ENCODE results near the gene ABCA7. TPM values are rescaled to one million over a fixed set of nuclear protein-coding genes. Genes with fewer than 3 reads are reported as not detected.

ABCA7 gene
- total RNA-seq, 3 donors from 2014 or later (not counting 1 experiment from before 2014, with no cell fraction given): 73.3 to 149 (median 121) TPM

GRCh38 chr19:1102407-1103131 is 62.7 kb downstream of the ABCA7 start:
- peaks cover 9% of the 10 kb centered on the region for H3K36me3 ChIP-seq (ENCODE audit: control insufficient read depth, insufficient read depth, low read length)
- peak overlapping the region; percentile 88 to 89 for H3K27ac Mint-ChIP-seq
- WGBS (ENCODE audit: insufficient coverage): 62% methylated on average over 15 of the region's 17 CpGs
- H3K4me1 Mint-ChIP-seq: peaks cover 9 to 37% of the 10 kb centered on the region in 2 donors
- H3K4me3 ChIP-seq (ENCODE audit: low read length): no peak overlapping the region
- H3K9me3 ChIP-seq (ENCODE audit: control insufficient read depth, insufficient read depth, low read length): no peaks in the 10 kb centered on the region
- DNase-seq: peak in 1 of 2 donors; percentile 53
- TF ChIP-seq, protein P1, sequence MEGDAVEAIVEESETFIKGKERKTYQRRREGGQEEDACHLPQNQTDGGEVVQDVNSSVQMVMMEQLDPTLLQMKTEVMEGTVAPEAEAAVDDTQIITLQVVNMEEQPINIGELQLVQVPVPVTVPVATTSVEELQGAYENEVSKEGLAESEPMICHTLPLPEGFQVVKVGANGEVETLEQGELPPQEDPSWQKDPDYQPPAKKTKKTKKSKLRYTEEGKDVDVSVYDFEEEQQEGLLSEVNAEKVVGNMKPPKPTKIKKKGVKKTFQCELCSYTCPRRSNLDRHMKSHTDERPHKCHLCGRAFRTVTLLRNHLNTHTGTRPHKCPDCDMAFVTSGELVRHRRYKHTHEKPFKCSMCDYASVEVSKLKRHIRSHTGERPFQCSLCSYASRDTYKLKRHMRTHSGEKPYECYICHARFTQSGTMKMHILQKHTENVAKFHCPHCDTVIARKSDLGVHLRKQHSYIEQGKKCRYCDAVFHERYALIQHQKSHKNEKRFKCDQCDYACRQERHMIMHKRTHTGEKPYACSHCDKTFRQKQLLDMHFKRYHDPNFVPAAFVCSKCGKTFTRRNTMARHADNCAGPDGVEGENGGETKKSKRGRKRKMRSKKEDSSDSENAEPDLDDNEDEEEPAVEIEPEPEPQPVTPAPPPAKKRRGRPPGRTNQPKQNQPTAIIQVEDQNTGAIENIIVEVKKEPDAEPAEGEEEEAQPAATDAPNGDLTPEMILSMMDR (IDR thresholded peaks at IDR 0.05): no peak
- no peaks in the 10 kb centered on the region for H3K27me3 ChIP-seq (ENCODE audit: control insufficient read depth, insufficient read depth, low read length)
- peak in 1 of 3 donors; percentile 1 for ATAC-seq
- no peaks in the 10 kb centered on the region for H3K9me3 Mint-ChIP-seq
- no peaks in the 10 kb centered on the region for H3K27me3 Mint-ChIP-seq (ENCODE audit: low read depth in 2 of 2)
- no peaks in the 10 kb centered on the region for H3K36me3 Mint-ChIP-seq
- peak overlapping the region; percentile 57 for H3K27ac ChIP-seq (ENCODE audit: low read length)
- peak overlapping the region; percentile 31 for H3K4me3 Mint-ChIP-seq
- peaks cover 60% of the 10 kb centered on the region for H3K4me1 ChIP-seq (ENCODE audit: control insufficient read depth, insufficient read depth, low read length)
- intact Hi-C loops (cut with micrococcal nuclease): loop anchor here (1.0 to 5.0 kb wide), 3 partner anchors 7 to 81 kb away; partner anchors contain the start of genes ARHGAP45, POLR2E, RNU6-2 and TMEM259

GRCh38 chr19:1103132-1103707 is 63.3 kb downstream of the ABCA7 start:
- ATAC-seq (no peak), DNase-seq (no peak)
- Mint-ChIP-seq H3K36me3 (no peaks in the 10 kb centered on the region), H3K27me3 (ENCODE audit: low read depth in 2 of 2) (no peaks in the 10 kb centered on the region), H3K4me1 (peaks cover 9 to 31% of the 10 kb centered on the region in 2 donors), H3K9me3 (no peaks in the 10 kb centered on the region), H3K4me3 (peak overlapping the region; percentile 76), H3K27ac (peak overlapping the region; percentile 88 to 89)
- 50% methylated on average over 20 of the region's 20 CpGs for WGBS (ENCODE audit: insufficient coverage)
- Histone ChIP-seq H3K4me1 (ENCODE audit: control insufficient read depth, insufficient read depth, low read length) (peaks cover 60% of the 10 kb centered on the region), H3K27me3 (ENCODE audit: control insufficient read depth, insufficient read depth, low read length) (no peaks in the 10 kb centered on the region), H3K36me3 (ENCODE audit: control insufficient read depth, insufficient read depth, low read length) (peaks cover 9% of the 10 kb centered on the region), H3K4me3 (ENCODE audit: low read length) (peak overlapping the region; percentile 3), H3K27ac (ENCODE audit: low read length) (peak overlapping the region; percentile 57), H3K9me3 (ENCODE audit: control insufficient read depth, insufficient read depth, low read length) (no peaks in the 10 kb centered on the region)
- TF ChIP-seq, protein P1 (IDR thresholded peaks at IDR 0.05): no peak
- intact Hi-C loops (cut with micrococcal nuclease): loop anchor here (1.0 to 5.0 kb wide), 3 partner anchors 8 to 82 kb away; partner anchors contain the start of genes ARHGAP45, POLR2E, RNU6-2 and TMEM259

GRCh38 chr19:1103708-1104310 is 63.9 kb downstream of the ABCA7 start, which contains the start of gene GPX4:
Gene GPX4 (plus strand): TSS chr19:1103994. CDS start chr19:1104044, 50 bp downstream.
- H3K4me3 Mint-ChIP-seq: peak within 1 kb of the TSS; percentile 76
- H3K36me3 Mint-ChIP-seq: no peaks in the 10 kb centered on the region
- H3K27me3 Mint-ChIP-seq (ENCODE audit: low read depth in 2 of 2): no peaks in the 10 kb centered on the region
- peaks cover 9 to 25% of the 10 kb centered on the region in 2 donors for H3K4me1 Mint-ChIP-seq
- no peaks in the 10 kb centered on the region for H3K9me3 ChIP-seq (ENCODE audit: control insufficient read depth, insufficient read depth, low read length)
- WGBS (ENCODE audit: insufficient coverage): under 1% methylated on average over 75 of the region's 75 CpGs
- peak within 1 kb of the TSS; percentile 90 for H3K27ac ChIP-seq (ENCODE audit: low read length)
- H3K27ac Mint-ChIP-seq: peak within 1 kb of the TSS; percentile 88 to 89
- H3K9me3 Mint-ChIP-seq: no peaks in the 10 kb centered on the region
- H3K36me3 ChIP-seq (ENCODE audit: control insufficient read depth, insufficient read depth, low read length): peaks cover 9% of the 10 kb centered on the region
- H3K27me3 ChIP-seq (ENCODE audit: control insufficient read depth, insufficient read depth, low read length): no peaks in the 10 kb centered on the region
- peak within 1 kb of the TSS; percentile 75 for H3K4me3 ChIP-seq (ENCODE audit: low read length)
- peak; percentile 96 to 100 for DNase-seq
- ATAC-seq: peak; percentile 81 to 93 (median 83)
- intact Hi-C loops (cut with micrococcal nuclease): loop anchor here (1.0 to 5.0 kb wide), 4 partner anchors 9 to 137 kb away; partner anchors contain the start of genes ARHGAP45, ATP5F1D, POLR2E and RNU6-2
- TF ChIP-seq, protein P1 (IDR thresholded peaks at IDR 0.05): no peak
- peaks cover 58% of the 10 kb centered on the region for H3K4me1 ChIP-seq (ENCODE audit: control insufficient read depth, insufficient read depth, low read length)
